ENCODE data around the gene OSGEP. TPM values are rescaled to one million over a fixed set of nuclear protein-coding genes. Genes with fewer than 3 reads are reported as not detected.
A peak's percentile ranks its signal among the peaks of the same experiment; 100 is the strongest.

The OSGEP gene
- total RNA-seq, 1 experiment from 2014 or later: 50.8 TPM

- Histone ChIP-seq H4K91ac (ENCODE audit: insufficient read length, low read depth, low read length) (no peak overlapping the region), H3K9me3 (ENCODE audit: control insufficient read depth, low read depth, low read length) (no peaks in the 10 kb centered on the region), H3K23ac (ENCODE audit: insufficient read length, low read depth, low read length) (no peak overlapping the region), H3K79me1 (ENCODE audit: insufficient read depth, low read depth, low read length, poor library complexity, severe bottlenecking) (no peaks in the 10 kb centered on the region), H3K18ac (ENCODE audit: insufficient read length, low read depth, low read length) (no peak overlapping the region), H3K14ac (ENCODE audit: insufficient read depth, low read length) (no peak overlapping the region), H3K27me3 (ENCODE audit: insufficient read depth, low read length) (no peaks in the 10 kb centered on the region), H2BK120ac (ENCODE audit: low read depth, low read length, poor library complexity, severe bottlenecking) (no peak overlapping the region), H3K9ac (ENCODE audit: extremely low read depth, insufficient read length, low read length) (no peak overlapping the region), H3K4me2 (ENCODE audit: insufficient read depth, insufficient read length, low read length) (no peak overlapping the region), H4K8ac (replicated peaks; ENCODE audit: insufficient read length, low read depth, low read length) (no peak overlapping the region), H2BK12ac (ENCODE audit: insufficient read length, low read depth, low read length) (no peak overlapping the region), H3K27ac (ENCODE audit: insufficient read length, low read depth, low read length) (no peak overlapping the region), H2AK5ac (ENCODE audit: insufficient read length, low read length) (no peak overlapping the region), H2AFZ (ENCODE audit: low read length) (no peak overlapping the region), H3K4ac (ENCODE audit: low read depth, low read length) (no peak overlapping the region), H2BK20ac (ENCODE audit: low read depth, low read length, poor library complexity, severe bottlenecking) (no peak overlapping the region), H3K4me1 (ENCODE audit: insufficient read depth, low read length) (peaks cover 4% of the 10 kb centered on the region; the same call in 1 of the 2 replicates), H3T11ph (ENCODE audit: low read length) (no peak overlapping the region), H2BK15ac (ENCODE audit: low read depth, low read length) (no peak overlapping the region), H4K5ac (ENCODE audit: insufficient read length, low read depth, low read length) (no peak overlapping the region), H4K20me1 (ENCODE audit: control insufficient read depth, insufficient read depth, insufficient read length) (no peaks in the 10 kb centered on the region), H3K79me2 (ENCODE audit: insufficient read depth, low read length) (no peaks in the 10 kb centered on the region), H3K23me2 (ENCODE audit: insufficient read length, low read depth, low read length, poor library complexity, severe bottlenecking) (no peaks in the 10 kb centered on the region), H2BK5ac (ENCODE audit: insufficient read length, low read length) (no peak overlapping the region), H3K56ac (ENCODE audit: insufficient read length, low read depth, low read length) (no peak overlapping the region)
- Mint-ChIP-seq H3K27ac (no peak overlapping the region), H3K4me3 (no peak overlapping the region), H3K9me3 (no peaks in the 10 kb centered on the region), H3K4me1 (peaks cover 38 to 41% of the 10 kb centered on the region in 2 experiments), H3K27me3 (ENCODE audit: low read depth) (no peaks in the 10 kb centered on the region), H3K36me3 (ENCODE audit: insufficient read depth in 1 of 3, low read depth in 3 of 3) (no peaks in the 10 kb centered on the region; a peak in 1 of 7 replicates)
- no peak for DNase-seq
- peak; percentile 49 for TF ChIP-seq CTCF (conservative IDR thresholded peaks at IDR 0.05)
These were observed 32.7 kb upstream of the OSGEP start for GRCh38 chr14:20487396-20487725.
